Measurements from ENCODE around the gene HPF1.
"Not testable (repeated sequence)": the region's sequence is repeated elsewhere in the genome, so short reads cannot be mapped to it uniquely, and the experiment has no call there.

The HPF1 gene

DNA sequence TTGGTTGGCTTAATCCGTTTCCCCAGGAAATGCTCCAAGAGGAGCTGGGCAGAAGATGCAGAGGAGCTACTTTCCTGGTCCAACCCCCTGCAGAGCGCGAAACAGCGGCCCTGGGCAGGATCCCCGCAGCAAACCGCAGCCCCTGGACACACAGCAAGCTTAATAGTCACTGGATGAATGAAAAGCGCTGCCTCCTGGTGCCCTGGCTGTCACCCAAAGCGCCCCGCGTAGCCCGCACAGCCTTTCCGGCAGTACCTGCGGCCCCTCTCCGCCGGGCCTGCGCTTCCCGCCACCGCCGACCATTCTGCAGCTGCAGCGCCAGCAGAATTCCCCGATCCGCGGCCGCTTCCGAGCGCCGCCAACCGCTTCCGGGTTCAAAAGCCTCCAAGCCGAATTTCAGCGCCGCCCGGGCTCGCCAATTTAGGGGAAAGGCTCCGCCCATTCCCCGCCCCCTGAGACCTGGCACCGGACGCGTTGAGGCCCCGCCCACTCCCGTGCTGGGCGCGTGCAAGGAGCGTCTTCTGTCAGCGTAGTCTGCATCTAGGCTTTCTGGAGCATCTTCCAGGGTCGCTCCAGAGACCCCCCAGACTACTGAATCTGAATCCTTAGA lies at the start of gene HPF1:
TSS of gene HPF1 (minus strand) at position 370 of the 610 bp plus-strand sequence. CDS start at position 303, 67 bp downstream.
- DNase-seq, result peak; percentile 97

DNA sequence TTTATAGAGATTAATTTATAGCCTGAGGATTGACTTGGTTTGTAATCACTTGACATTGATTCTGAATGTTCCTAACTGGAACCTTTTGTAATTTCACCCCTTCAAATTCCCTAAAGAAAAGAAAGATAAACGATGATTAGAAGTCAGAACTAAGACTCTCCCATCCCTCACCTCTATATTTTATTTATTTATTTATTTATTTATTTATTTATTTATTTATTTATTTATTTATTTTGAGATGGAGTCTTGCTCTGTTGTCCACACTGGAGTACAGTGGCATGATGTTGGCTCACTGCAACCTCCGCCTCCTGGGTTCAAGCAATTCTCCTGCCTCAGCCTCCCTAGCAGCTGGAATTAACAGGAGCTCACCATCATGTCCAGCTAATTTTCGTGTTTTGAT lies 49.0 kb upstream of the HPF1 start:
- DNase-seq, result not testable (repeated sequence)

DNA sequence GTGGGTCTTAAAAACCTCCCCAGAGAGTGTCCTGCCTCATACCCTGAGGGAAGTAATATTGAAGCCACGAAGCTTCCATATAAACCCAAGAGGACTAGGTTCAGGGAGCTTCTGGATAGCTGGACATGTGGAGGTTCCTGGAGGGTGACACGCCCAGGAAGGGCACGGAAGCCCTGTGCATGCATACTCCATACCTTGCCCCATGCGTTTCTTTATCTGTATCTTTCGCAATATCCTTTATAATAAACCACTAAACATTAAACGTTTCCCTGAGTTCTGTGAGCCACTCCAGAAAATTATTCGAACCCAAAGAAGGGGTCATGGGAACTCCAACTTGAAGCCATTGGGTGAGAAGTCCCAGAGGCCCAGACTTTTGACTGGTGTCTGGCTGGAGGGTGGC lies 45.7 kb upstream of the HPF1 start:
- no peak for DNase-seq

DNA sequence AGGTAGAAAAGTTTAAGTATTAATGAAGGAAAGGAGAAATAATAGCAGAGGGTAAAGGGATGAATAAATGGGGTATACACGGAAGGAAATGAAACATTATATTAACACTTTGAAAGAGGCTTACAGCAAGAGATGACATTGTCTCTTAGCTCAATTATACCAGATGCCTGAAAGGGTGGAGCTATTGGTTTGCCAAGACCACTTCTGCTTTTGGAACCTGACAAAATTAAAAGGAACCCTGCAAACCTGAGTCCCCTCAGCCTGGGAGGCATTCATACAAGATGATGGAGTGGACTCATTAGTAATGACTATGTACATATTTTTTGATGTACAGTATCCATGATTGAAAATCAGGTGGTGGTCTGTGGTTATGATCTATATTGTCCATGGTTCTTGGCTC lies 45.1 kb upstream of the HPF1 start:
- no peak for DNase-seq

DNA sequence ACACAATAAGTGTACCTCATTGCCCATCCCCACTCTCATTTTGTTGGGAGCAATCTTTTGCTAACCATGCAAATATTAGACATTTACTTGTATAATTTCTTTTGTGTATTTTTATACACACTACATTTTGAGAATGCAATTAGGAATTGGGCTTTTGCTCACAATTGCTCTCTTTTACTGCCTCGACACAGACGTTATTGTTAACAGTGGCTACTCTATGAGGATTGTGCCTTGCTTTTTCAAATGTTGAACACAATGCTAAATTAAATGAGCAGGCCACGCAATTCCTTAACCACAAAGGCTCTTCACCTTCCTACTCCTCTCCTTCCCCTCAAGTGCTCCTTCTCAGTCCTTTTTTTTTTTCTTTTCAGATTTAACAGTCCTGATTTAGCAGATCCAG lies 42.8 kb upstream of the HPF1 start:
- DNase-seq, result no peak

DNA sequence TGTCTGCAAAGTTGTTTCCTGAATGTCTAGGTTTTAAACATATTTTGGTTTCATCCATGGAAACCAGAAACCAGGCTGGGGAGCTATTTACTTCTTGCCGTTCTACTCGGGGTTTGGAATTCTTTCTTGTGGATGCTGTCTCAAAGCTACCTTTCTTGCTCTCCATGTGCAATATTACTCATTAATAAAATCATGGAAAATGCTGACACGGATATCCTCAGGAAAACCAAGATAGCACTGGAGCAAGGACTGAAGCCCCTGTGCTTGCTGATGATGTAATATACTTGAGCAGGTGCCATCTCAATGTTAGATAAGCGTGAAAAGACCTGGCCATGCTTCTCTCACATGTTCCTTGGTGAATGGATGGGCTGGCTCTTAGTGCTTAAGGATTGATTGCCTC lies 41.5 kb upstream of the HPF1 start:
- no peak for DNase-seq

DNA sequence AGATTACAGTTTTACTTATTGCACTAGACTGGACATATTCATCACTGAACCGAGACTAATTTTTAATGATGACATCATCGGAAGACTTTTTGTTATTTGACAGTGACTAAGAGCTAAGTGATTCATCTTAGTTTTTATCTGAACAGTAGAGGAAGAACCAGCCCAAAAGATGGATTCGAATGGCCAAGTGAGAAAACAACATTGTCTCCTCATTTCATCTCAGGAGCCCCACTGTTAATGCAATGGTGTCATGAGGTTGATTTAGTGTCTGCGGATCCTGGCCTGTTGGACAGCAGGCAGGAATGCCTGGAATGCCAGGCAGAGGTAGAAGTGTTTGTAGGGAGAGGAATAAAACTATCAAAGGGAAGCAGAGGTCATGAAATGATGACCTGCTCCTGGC lies 37.8 kb upstream of the HPF1 start:
- no peak for DNase-seq

DNA sequence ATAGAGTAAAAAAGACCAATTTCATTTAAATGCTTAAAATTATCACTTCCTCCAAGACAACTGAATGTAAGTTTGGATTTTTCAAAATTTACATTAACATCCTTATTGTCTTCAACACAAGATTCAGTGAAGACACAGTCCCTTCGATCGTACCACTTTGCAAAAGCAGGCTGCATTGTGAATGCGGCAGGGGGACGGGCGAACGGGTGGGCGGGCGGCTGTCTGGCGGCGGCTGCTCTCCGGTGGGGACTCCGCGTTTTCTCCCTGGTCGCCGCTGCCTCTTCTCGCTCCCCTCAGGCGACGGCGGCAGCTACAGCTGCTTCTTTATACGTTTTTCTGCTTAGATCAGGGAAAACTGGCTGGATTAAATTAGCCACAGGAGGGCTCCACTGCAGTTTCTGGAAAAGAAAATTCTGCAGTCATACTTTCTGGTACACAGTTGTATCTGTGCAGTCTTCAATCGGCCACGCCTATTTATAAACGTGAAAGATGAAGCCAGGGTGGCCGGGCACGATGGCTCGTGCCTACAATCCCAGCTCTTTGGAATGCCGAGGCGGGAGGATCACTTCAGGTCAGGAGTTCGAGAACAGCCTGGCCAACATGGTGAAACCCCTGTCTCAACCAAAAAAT lies 33.9 kb upstream of the HPF1 start:
- DNase-seq, result peak; percentile 32 to 48

DNA sequence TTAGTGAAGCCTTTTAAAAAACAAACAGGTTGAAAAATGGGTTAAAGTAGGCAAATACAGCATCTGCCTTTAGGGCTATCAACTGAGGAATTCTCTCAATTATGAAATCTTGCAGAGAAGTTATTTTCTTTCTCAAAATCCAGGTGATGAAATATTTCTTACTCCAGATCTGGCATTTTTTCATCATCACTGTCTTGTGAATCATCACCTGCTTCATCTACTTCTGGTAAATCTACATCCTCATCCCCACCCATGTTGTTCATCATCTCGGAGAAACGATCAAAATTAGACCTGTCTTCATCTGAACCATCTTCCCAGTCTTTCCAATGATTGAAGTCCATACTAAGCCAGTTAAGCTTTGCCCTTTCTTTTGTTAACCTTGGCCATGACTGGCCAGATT lies 33.3 kb upstream of the HPF1 start:
- no peak for DNase-seq

DNA sequence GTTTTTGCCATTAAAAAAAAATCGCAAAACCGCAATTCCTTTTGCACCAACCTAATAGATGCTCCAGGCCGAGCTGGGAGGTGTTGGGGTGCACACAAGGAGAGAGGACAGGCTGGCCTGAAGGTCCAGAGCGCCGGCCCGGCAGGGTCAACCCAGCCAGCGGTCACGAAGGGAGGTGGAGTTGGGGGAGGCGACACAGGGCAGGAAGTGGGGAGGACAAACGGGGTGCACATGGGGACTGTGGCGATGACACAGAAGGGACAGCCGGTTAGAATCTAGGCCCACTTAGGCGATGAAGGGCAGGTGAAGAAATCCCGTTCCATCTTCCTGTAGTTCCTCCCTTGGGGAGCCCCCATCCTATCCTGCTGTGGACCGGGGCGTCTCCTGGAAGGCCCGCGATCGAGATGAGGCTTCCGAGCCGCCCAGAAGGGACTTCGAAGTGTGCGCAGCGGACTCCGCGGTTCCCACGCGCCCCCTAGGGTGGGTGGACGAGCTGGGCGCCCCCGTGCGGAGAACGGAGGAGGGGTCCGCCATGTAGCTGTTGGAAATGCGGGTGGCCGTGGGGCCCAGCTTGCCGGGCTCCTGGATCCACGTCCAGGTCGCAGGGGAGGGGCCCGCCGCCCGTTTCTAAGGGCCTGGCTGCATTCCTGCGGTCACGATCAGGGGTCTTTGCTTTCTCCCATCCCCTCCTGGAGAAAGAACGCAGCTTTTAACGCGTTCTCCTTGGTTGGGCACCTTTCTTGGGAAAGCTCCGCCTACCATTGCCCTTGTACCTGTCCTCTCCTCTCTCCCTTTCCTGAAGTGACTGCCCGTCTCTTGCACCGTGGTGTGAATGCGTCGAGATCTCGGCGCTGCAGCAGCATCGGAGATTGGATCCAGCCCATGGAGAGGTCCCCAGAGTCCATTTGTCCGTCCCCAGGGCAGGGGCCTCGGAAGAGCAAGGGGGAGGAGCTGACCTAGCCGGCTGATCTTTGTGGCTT lies 17.0 kb upstream of the HPF1 start:
- DNase-seq, result peak; percentile 52 to 58

DNA sequence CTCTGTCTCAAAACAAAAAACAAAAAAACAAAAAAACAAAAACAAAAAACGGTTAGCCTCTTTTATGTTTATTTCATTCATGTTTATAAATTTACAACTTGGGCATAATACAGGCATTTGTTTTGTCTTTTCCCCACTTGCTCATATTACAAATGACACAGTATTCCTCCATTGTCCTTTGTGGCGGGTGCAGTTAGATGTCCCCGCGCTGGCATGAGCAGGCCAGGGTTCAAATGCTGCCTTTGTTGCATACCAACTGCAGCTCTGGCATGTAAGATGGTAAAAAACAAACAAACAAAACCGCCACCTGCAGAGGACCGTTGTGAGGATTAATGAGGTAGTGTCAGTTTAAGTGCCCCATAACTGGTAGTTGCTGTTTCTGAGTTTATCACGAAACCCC lies 16.1 kb upstream of the HPF1 start:
- DNase-seq, result no peak

DNA sequence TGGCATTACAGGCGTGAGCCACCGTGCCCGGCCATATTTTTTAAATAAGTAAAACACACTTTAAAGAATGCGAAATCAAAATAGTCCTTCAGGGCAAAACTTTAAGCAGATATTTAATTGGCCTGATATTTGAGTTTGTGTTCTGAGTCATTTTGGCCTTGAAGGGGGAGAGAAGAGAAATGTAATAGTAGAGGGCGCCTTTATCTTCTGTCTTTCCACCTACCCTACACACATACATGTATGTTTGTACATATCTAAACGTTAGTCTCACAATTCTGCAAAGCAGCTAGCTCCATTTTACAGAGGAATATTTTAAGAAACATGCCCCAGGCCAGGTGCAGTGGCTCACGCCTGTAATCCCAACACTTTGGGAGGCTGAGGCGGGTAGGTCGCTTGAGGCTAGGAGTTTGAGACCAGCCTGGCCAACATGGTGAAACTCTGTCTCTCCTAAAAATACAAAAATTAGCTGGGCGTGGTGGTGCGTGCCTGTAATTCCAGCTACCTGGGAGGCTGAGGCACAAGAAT lies 13.9 kb upstream of the HPF1 start:
- not testable (repeated sequence) for DNase-seq

DNA sequence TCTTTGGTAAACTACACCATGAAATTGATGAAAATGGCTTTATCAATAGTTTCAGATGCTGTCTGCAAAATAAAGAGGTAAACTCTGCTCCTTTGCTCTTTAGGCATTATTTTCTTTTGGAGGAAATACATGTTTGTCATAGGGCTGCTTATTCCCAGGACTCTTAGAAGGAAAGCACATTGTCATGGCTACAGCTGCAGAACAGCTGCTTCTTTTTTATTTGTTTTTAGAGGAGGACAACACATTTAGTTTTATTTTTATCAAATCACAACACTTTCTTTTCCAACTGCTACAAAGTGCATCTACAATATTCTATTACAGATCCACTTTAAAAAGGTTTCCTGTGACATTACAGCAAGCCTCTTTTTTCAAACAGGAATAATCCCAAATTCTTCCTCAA lies 12.7 kb upstream of the HPF1 start:
- no peak for DNase-seq

DNA sequence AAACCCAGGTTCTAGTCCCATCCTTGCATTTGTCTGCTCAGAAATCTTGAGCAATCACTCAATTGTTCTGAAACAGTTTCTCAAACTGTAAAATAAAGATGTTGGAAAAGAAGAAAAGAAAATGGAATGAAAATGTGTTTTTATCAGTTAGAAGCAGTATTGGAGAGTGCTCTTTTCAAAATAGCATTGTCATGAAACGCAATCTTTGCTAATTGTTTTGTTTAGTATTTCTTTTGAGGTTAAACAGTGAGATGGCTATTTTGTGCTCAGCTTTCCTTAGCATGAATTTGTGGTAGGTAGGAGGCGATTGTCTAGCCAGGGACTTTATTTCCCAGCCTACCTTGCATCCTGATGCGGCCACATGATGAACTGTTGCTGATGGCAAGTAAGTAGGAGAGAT lies 10.6 kb upstream of the HPF1 start:
- no peak for DNase-seq

DNA sequence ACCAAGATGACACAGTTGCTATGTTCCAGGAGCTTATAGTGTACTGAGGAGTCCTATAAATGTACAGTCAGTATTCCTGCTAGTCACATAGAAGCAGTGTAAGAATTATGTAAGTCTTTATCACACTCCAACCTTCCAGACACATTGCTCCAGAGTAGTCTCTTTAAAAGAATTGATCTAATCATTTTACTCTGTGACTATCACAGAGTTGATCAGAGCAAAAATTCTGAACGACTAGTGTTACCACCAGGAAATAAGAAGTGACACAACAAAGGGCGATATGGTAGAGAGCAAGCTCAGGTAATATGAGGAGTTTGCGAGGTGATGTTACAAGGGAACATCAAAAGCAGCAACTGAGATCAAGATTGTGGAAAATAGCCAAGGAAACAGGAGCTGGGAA lies 9.0 kb upstream of the HPF1 start:
- DNase-seq, result no peak

DNA sequence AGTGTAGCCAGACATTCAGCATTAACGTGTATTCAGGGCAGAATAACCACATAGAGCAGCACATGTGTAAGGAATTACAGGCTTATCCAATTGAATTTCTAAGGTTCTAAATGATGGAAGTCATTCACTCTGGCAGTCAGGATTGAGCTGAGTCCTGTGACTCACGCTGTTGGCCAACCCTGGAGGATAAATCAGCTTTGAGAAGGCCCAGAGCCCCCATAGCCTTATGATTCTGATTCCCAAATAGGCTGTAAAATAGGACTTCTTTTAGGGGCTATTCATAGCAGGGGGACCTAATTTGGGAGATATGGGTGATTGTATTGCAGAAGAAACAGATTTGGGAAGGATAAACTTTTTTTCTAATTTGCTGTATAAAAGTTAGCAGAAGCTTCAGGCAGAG lies 8.1 kb upstream of the HPF1 start:
- no peak for DNase-seq

DNA sequence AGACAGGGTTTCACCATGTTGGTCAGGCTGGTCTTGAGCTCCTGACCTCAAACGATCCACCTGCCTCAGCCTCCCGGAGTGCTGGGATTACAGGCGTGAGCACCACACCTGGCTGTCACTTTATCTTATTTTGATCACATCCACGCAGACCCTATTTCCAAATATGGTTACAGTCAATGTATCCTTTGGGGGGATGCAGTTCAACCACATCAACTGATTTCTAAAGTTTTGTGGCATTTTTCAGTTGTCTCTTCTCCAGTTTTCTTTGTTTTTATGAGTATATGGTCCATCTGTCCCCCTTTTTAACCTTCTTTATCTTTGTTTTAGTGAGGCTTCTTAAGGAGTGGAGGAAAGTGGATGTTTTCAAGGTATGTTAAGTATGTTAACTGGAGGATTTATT lies 4.1 kb upstream of the HPF1 start:
- no peak for DNase-seq

DNA sequence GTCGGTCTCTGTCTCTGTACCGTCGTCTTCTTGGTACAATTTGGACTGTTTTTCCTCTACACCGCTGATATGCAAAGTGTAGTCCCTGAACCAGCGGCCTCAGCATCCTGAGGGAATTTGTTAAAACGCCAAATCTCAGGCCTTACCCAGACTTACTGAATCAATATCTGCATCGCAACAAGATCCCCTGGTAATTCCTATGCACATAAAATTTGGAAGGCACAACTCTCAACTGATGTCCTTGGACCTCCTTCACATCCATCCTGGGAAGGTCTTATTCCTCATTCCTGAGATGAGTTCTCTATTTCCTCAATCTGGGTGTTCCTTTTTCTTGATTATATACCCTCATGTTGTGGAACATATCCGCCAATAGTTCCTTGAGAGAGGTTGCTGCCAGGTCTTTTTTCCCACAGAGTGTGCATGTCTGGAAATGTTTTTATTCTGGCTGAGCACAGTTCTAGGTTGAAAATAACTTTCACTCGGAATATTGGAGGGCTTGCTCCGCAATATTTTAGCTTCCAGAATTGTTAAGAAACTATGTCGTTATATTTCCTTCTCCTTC lies 738 bp upstream of the HPF1 start:
- no peak for DNase-seq

DNA sequence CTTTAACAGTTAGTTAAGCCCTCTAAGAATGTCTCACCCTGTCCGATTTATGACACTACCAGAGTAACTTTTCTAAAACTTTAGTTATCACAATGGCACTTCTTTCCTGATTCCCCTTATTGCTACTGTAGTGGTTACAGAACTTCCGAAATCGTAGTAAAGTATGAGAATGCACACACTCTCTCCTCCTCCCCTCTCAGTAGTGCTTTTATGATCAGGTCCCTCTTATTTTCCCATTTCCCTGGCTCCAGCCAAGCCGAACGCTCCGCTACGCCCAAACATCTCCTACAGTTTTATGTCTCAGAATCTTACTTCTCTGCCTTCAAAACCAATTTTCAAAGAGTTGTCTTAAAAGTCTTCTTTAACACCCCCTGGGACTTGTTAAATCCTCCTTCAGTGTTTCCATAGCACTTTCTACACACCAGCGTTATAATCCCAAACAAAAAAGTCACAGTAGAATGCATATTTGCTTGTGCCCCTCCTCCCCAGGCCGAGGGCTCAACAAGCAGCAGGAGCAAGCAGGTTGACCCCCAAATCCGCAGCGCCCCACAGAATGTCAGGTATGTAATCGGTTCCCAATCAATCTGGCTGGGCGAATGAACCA lies 671 bp downstream of the HPF1 start:
- peak in 1 of 2 experiments; percentile 22 for DNase-seq

DNA sequence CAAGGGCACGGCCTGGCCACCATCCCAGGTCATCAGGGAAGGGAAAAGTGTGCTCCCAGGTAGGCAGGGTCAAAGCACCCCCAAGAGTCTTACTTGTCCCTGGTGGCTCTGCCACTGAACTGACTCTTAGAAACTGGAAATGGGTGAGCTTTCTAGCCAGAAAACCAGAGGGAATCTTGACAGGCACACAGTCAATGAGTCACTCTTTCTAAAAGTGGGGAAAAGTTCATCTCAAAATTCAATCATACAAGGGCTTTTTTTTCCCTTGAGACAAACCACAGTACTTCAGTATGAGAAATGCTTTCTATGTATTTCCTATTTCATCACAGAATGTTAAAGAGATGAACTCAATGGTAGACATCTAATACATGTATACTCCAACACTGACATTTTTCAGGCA lies 12.5 kb downstream of the HPF1 start:
- no peak for DNase-seq

DNA sequence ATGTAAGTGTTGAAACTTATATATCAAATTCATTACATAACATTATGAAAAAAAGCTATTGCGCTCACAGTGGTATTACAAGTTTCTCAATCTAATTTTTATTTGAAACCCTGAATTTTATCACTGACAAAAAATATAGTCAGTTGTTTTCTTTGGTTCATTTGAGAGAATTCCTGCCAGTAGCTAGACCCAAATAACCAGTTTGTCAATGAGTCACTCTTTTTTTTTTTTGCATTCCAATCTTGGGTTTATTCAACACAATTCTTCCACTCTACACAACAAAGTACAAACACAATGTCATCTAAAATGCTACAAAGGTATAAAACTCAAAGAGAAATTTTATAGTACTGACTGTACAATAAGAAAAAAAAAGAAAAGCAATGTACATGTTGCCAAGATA lies 13.1 kb downstream of the HPF1 start:
- no peak for DNase-seq

DNA sequence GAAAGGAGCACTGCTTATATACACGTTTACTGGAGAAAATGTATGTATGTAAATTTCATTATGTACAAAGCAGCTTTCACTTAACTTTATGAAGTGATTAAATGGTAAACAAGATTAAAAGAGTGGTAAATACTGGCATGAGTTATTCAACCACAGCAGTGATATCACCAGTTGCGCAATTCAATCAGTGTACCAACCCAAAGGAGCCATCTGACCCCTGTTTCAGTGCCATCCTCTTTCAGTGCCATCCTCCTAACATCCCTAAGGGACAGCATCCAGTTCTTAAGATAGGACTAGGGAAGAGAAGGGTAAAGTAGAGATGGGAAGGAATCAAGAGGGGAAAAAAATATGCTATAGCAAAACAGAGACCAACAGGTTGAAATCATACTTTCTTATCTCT lies 16.2 kb downstream of the HPF1 start:
- no peak for DNase-seq

DNA sequence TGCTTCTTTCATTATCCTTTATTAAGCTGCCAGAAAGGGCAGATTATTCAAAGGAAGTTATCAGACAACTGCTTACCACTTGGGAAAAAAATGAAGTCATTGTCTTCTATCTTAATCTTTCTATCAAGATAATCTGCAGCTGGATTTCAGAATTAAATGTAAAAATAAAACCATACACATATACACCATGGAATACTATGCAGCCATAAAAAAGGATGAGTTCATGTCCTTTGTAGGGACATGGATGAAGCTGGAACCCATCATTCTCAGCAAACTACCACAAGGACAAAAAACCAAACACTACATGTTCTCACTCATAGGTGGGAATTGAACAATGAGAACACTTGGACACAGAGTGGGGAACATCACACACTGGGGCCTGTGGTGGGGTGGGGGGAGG lies 19.1 kb downstream of the HPF1 start:
- DNase-seq, result not testable (repeated sequence)

All from activated T-cell treated with anti-CD3 and anti-CD28 coated beads, Interleukin-2, amount 50 U/mL, for 48 hours (primary cell).